Measurements from ENCODE around the gene IRF4.

IRF4 gene

GRCh38 chr6:347951-348859 is 43.3 kb upstream of the IRF4 start:
- DNase-seq (ENCODE audit: extremely low spot score) = no peak
- ChIA-PET CTCF (interaction anchor here (0.7 to 1.0 kb wide), 2 partner anchors 12 to 159 kb away, joined by 3 read pairs; no protein-coding TSS in a partner anchor), POLR2A (no interaction called here)
- TF ChIP-seq, protein P1, sequence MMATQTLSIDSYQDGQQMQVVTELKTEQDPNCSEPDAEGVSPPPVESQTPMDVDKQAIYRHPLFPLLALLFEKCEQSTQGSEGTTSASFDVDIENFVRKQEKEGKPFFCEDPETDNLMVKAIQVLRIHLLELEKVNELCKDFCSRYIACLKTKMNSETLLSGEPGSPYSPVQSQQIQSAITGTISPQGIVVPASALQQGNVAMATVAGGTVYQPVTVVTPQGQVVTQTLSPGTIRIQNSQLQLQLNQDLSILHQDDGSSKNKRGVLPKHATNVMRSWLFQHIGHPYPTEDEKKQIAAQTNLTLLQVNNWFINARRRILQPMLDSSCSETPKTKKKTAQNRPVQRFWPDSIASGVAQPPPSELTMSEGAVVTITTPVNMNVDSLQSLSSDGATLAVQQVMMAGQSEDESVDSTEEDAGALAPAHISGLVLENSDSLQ (IDR thresholded peaks at IDR 0.05) = no peak
- no peak for TF ChIP-seq SP1 (IDR thresholded peaks at IDR 0.05)

GRCh38 chr6:348860-349396 is 42.6 kb upstream of the IRF4 start:
- no peak for TF ChIP-seq FOXM1 (IDR thresholded peaks at IDR 0.05; ENCODE audit: borderline replicate concordance)
- TF ChIP-seq LEF1 (IDR thresholded peaks at IDR 0.05; ENCODE audit: borderline replicate concordance) = no peak
- TF ChIP-seq TARDBP (IDR thresholded peaks at IDR 0.05) = no peak
- no peak for TF ChIP-seq HDGF (IDR thresholded peaks at IDR 0.05; ENCODE audit: borderline replicate concordance)
- TF ChIP-seq ELF4 (IDR thresholded peaks at IDR 0.05) = no peak
- TF ChIP-seq ARNT (IDR thresholded peaks at IDR 0.05) = no peak
- TF ChIP-seq NFRKB (IDR thresholded peaks at IDR 0.05) = no peak
- TF ChIP-seq, protein P1 (IDR thresholded peaks at IDR 0.05) = no peak
- no peak for TF ChIP-seq SUZ12 (IDR thresholded peaks at IDR 0.05)
- no peak for TF ChIP-seq L3MBTL2 (conservative IDR thresholded peaks at IDR 0.05)
- no peak for DNase-seq (ENCODE audit: extremely low spot score)
- ChIA-PET POLR2A (no interaction called here), CTCF (interaction anchor here (1.0 kb wide), 1 partner anchor 13 kb away, joined by 3 read pairs; no protein-coding TSS in a partner anchor)

- no peak for DNase-seq (ENCODE audit: extremely low spot score)
- CTCF ChIA-PET = interaction anchor here (1.0 kb wide), 1 partner anchor 13 kb away, joined by 3 read pairs; no protein-coding TSS in a partner anchor
- TF ChIP-seq HDGF (IDR thresholded peaks at IDR 0.05; ENCODE audit: borderline replicate concordance) (no peak), ARNT (IDR thresholded peaks at IDR 0.05) (no peak), FOXK2 (IDR thresholded peaks at IDR 0.05) (no peak), LEF1 (IDR thresholded peaks at IDR 0.05; ENCODE audit: borderline replicate concordance) (no peak), FOXM1 (IDR thresholded peaks at IDR 0.05; ENCODE audit: borderline replicate concordance) (no peak), NFRKB (IDR thresholded peaks at IDR 0.05) (no peak), TARDBP (IDR thresholded peaks at IDR 0.05) (no peak)
- TF ChIP-seq, protein P1 (IDR thresholded peaks at IDR 0.05) = no peak
- POLR2A ChIA-PET = no interaction called here
Measured at GRCh38 chr6:349491-349921, 42.0 kb upstream of the IRF4 start.

DNA sequence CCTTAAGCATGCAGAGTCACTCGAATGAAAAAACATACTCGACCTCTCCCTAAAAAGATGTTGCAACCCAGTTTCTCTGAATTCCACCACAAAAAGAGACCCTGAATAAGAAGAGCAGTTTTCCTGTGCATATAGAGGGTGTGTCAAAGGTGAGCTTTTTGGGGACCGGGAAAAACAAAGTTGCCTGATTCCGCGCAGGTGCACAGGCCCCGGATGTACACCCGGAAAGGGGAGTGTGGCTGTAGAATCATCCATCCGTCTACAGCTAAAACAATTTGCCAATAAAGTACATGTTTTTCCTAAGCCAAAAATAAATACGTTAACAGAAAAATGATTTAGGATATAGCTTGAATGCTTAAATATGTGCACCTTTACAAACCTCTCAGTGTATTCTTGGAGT is 41.2 kb upstream of the IRF4 start:
- POLR2A ChIA-PET = no interaction called here
- CTCF ChIA-PET = no interaction called here
- TF ChIP-seq SP1 (IDR thresholded peaks at IDR 0.05) = no peak
- no peak for TF ChIP-seq FOXM1 (IDR thresholded peaks at IDR 0.05; ENCODE audit: borderline replicate concordance)
- TF ChIP-seq, protein P1 (IDR thresholded peaks at IDR 0.05) = no peak
- no peak for TF ChIP-seq ELF4 (IDR thresholded peaks at IDR 0.05)
- no peak for TF ChIP-seq LEF1 (IDR thresholded peaks at IDR 0.05; ENCODE audit: borderline replicate concordance)
- no peak for TF ChIP-seq FOXK2 (IDR thresholded peaks at IDR 0.05)
- TF ChIP-seq NFRKB (IDR thresholded peaks at IDR 0.05) = no peak
- no peak for TF ChIP-seq ARNT (IDR thresholded peaks at IDR 0.05)
- no peak for TF ChIP-seq ZNF384 (IDR thresholded peaks at IDR 0.05)
- DNase-seq (ENCODE audit: extremely low spot score) = no peak

- CTCF ChIA-PET = no interaction called here
- POLR2A ChIA-PET = no interaction called here
- no peak for DNase-seq (ENCODE audit: extremely low spot score)
- TF ChIP-seq ARNT (IDR thresholded peaks at IDR 0.05) (no peak), NFRKB (IDR thresholded peaks at IDR 0.05) (no peak), FOXM1 (IDR thresholded peaks at IDR 0.05; ENCODE audit: borderline replicate concordance) (no peak), CTBP1 (IDR thresholded peaks at IDR 0.05; ENCODE audit: borderline replicate concordance) (no peak), ELF4 (IDR thresholded peaks at IDR 0.05) (no peak), FOXK2 (IDR thresholded peaks at IDR 0.05) (no peak), HDGF (IDR thresholded peaks at IDR 0.05; ENCODE audit: borderline replicate concordance) (no peak), LEF1 (IDR thresholded peaks at IDR 0.05; ENCODE audit: borderline replicate concordance) (no peak), L3MBTL2 (conservative IDR thresholded peaks at IDR 0.05) (no peak), BHLHE40 (IDR thresholded peaks at IDR 0.05; ENCODE audit: borderline replicate concordance) (no peak), FOXA1 (IDR thresholded peaks at IDR 0.05) (no peak), TARDBP (IDR thresholded peaks at IDR 0.05) (no peak), SP1 (IDR thresholded peaks at IDR 0.05) (no peak), SUZ12 (IDR thresholded peaks at IDR 0.05) (no peak)
- TF ChIP-seq, protein P1 (IDR thresholded peaks at IDR 0.05) = no peak
Measured at GRCh38 chr6:351011-351866, 40.3 kb upstream of the IRF4 start.

All from HEK293T (cell line).